SU-DHL-6 (cell line): ENCODE measurements around the gene ACP5.

ENCODE experiments used
- H2AFZ ChIP-seq: fragments of 200-600 bp; sonication (generic); 2 replicates; pipeline ENCODE4 v1.6.1; 2014; ENCODE audit warnings: low read depth, mild to moderate bottlenecking, moderate library complexity, mixed read lengths, antibody characterized with exemption, low read length; ENCODE audit not compliant: severe bottlenecking
- H3F3A ChIP-seq: fragments of 200-600 bp; shearing (Covaris generic); 2 replicates; pipeline ENCODE4 v1.6.0; 2016; ENCODE audit warnings: antibody characterized with exemption, mild to moderate bottlenecking; ENCODE audit not compliant: insufficient read depth
- H3K27ac ChIP-seq: fragments of 200-600 bp; sonication (generic); 2 replicates; pipeline ENCODE4 v1.5.1; 2016; ENCODE audit warnings: low read depth, mild to moderate bottlenecking, low read length, moderate library complexity, mixed read lengths
- H3K27me3 ChIP-seq: fragments of 200-600 bp; sonication (generic), shearing (Covaris generic); 2 replicates; pipeline ENCODE4 v1.6.0; 2014; ENCODE audit warnings: mild to moderate bottlenecking, low read length
- H3K36me3 ChIP-seq: fragments of 200-600 bp; sonication (generic); 2 replicates; pipeline ENCODE4 v1.6.1; 2014; ENCODE audit warnings: mild to moderate bottlenecking, low read length, mixed read lengths
- H3K4me2 ChIP-seq: fragments of 300-600, 200-600 bp; shearing (Covaris generic), sonication (generic); 2 replicates; pipeline ENCODE4 v1.6.0; 2014; ENCODE audit warnings: low read length, low read depth, mild to moderate bottlenecking; ENCODE audit not compliant: poor library complexity, severe bottlenecking
- H3K4me3 ChIP-seq: fragments of 200-600 bp; sonication (generic); 2 replicates; pipeline ENCODE4 v1.5.1; 2014; ENCODE audit warnings: antibody characterized with exemption, low read length, mild to moderate bottlenecking, mixed read lengths; ENCODE audit not compliant: insufficient read depth, poor library complexity, severe bottlenecking
- H3K79me2 ChIP-seq: fragments of 200-600 bp; sonication (generic); 2 replicates; pipeline ENCODE4 v1.6.1; 2014; ENCODE audit warnings: mild to moderate bottlenecking, low read length, moderate library complexity; ENCODE audit not compliant: insufficient read depth
- H3K9ac ChIP-seq: fragments of 200-600 bp; sonication (generic); 2 replicates; pipeline ENCODE4 v1.7.0; 2014; ENCODE audit warnings: mild to moderate bottlenecking, low read length
- H3K9me2 ChIP-seq: fragments of 200-600 bp; sonication (generic); replicated peaks from 2 replicates; pipeline ENCODE4 v1.6.1; 2014; ENCODE audit warnings: low read length; ENCODE audit not compliant: insufficient read depth
- H3K9me3 ChIP-seq: fragments of 200-600 bp; sonication (generic); 2 replicates; pipeline ENCODE4 v1.6.1; 2014; ENCODE audit warnings: low read length, mixed read lengths; ENCODE audit not compliant: insufficient read depth
- H4K20me1 ChIP-seq: fragments of 200-600 bp; sonication (generic); 2 replicates; pipeline ENCODE4 v1.6.1; 2014; ENCODE audit warnings: low read depth, mild to moderate bottlenecking, antibody characterized with exemption, low read length, moderate library complexity, mixed read lengths
- CTCF ChIP-seq: fragments of 200-600 bp; sonication (generic); IDR thresholded peaks from one replicate; pipeline ENCODE4 v1.5.1; 2017; ENCODE audit warnings: antibody characterized with exemption, mild to moderate bottlenecking, low read length, moderate library complexity; ENCODE audit not compliant: insufficient read depth, poor library complexity, severe bottlenecking
- EZH2phosphoT487 ChIP-seq: fragments of 200-600 bp; sonication (generic), shearing (Covaris generic); conservative IDR thresholded peaks from 2 replicates; pipeline ENCODE4 v1.6.1; 2018; ENCODE audit warnings: mild to moderate bottlenecking, antibody characterized with exemption, low read length, moderate library complexity, mixed read lengths

Gene ACP5

GRCh38 chr19:11552666-11553372 is 24.6 kb downstream of the ACP5 start:
- Histone ChIP-seq H3K36me3 (no peaks in the 10 kb centered on the region), H3F3A (no peaks in the 10 kb centered on the region), H3K27me3 (no peaks in the 10 kb centered on the region), H3K4me3 (no peak overlapping the region), H2AFZ (no peak overlapping the region), H3K79me2 (peaks cover 14% of the 10 kb centered on the region), H3K4me2 (no peak overlapping the region), H3K27ac (no peak overlapping the region), H3K9me2 (no peaks in the 10 kb centered on the region), H3K9me3 (no peaks in the 10 kb centered on the region), H4K20me1 (no peaks in the 10 kb centered on the region), H3K9ac (no peak overlapping the region)
- TF ChIP-seq EZH2phosphoT487: no peak
- no peak for TF ChIP-seq CTCF

GRCh38 chr19:11551603-11552235 is 25.7 kb downstream of the ACP5 start:
- peaks cover 7% of the 10 kb centered on the region for H3K79me2 ChIP-seq
- no peaks in the 10 kb centered on the region for H3F3A ChIP-seq
- H3K36me3 ChIP-seq: no peaks in the 10 kb centered on the region
- H3K9me2 ChIP-seq: no peaks in the 10 kb centered on the region
- no peak overlapping the region for H3K9ac ChIP-seq
- H3K27me3 ChIP-seq: no peaks in the 10 kb centered on the region
- H3K4me3 ChIP-seq: no peak overlapping the region
- H4K20me1 ChIP-seq: no peaks in the 10 kb centered on the region
- no peak overlapping the region for H3K27ac ChIP-seq
- no peak for TF ChIP-seq CTCF
- no peak for TF ChIP-seq EZH2phosphoT487
- no peak overlapping the region for H3K4me2 ChIP-seq
- no peaks in the 10 kb centered on the region for H3K9me3 ChIP-seq
- no peak overlapping the region for H2AFZ ChIP-seq

- no peak for TF ChIP-seq EZH2phosphoT487
- no peak for TF ChIP-seq CTCF
- Histone ChIP-seq H3K79me2 (no peaks in the 10 kb centered on the region), H3K9ac (no peak overlapping the region), H3F3A (no peaks in the 10 kb centered on the region), H2AFZ (no peak overlapping the region), H3K27me3 (no peaks in the 10 kb centered on the region), H3K36me3 (no peaks in the 10 kb centered on the region), H3K9me2 (no peaks in the 10 kb centered on the region), H3K27ac (no peak overlapping the region), H3K4me2 (no peak overlapping the region), H3K9me3 (no peaks in the 10 kb centered on the region), H3K4me3 (no peak overlapping the region), H4K20me1 (no peaks in the 10 kb centered on the region)
These were observed 27.2 kb downstream of the ACP5 start for GRCh38 chr19:11550265-11550664.
